Measurements from ENCODE around the gene SLC35F4. TPM values are rescaled to one million over a fixed set of nuclear protein-coding genes. Genes with fewer than 3 reads are reported as not detected.

Gene SLC35F4
- total and polyA plus RNA-seq, 2 donors (not counting 3 experiments of a cell fraction or from before 2014, with no cell fraction given): not detected

- Histone ChIP-seq H3K9ac (replicated peaks; ENCODE audit: extremely low read depth, insufficient read depth, low read length) (no peak overlapping the region), H3K36me3 (ENCODE audit: control insufficient read depth in 2 of 2, extremely low read depth in 1 of 2, insufficient read depth in 2 of 2, low read length in 2 of 2) (no peaks in the 10 kb centered on the region), H3K9me3 (replicated peaks; ENCODE audit: control insufficient read depth, insufficient read depth, low read length) (no peaks in the 10 kb centered on the region), H3K27ac (ENCODE audit: insufficient read depth, low read depth, low read length) (no peak overlapping the region), H3K4me1 (ENCODE audit: control insufficient read depth, extremely low read depth, insufficient read depth, low read length) (no peaks in the 10 kb centered on the region), H3K79me2 (ENCODE audit: control insufficient read depth, insufficient read depth, low read length) (no peaks in the 10 kb centered on the region), H4K20me1 (replicated peaks; ENCODE audit: control insufficient read depth, extremely low read depth, insufficient read depth, low read length) (no peaks in the 10 kb centered on the region), H3K4me2 (ENCODE audit: insufficient read depth, low read length) (no peak overlapping the region), H3K9me1 (replicated peaks; ENCODE audit: control insufficient read depth, extremely low read depth, insufficient read depth, low read length) (no peaks in the 10 kb centered on the region), H3K4me3 (replicated peaks in 1 of 3; ENCODE audit: insufficient read depth in 1 of 3, low read depth in 1 of 3, low read length in 3 of 3) (no peak overlapping the region), H2AFZ (ENCODE audit: low read depth, low read length) (no peak overlapping the region), H3K27me3 (ENCODE audit: control insufficient read depth in 2 of 2, insufficient read depth in 2 of 2, low read length in 2 of 2) (no peaks in the 10 kb centered on the region)
- intact Hi-C loops (cut with micrococcal nuclease) (no loop called here), dilution Hi-C loops (cut with MboI; ENCODE audit: extremely low pct_ligation_motif_present, low sequenced_read_pairs) (no loop called here)
- CTCF ChIA-PET: no interaction called here
- TF ChIP-seq GATA2 (IDR thresholded peaks at IDR 0.05; ENCODE audit: insufficient read depth, insufficient read length, low read depth, low read length) (no peak), POLR2AphosphoS5 (IDR thresholded peaks at IDR 0.05; ENCODE audit: insufficient read depth, low read depth, low read length) (no peak), CTCF (IDR thresholded peaks at IDR 0.05; ENCODE audit: extremely low read depth in 1 of 2, insufficient read depth in 1 of 2, low read depth in 1 of 2, low read length in 2 of 2) (no peak)
- BruUV-seq (replicated peaks): no TSS peak
- FAIRE-seq (no peak), DNase-seq (ENCODE audit: low read depth, low spot score) (no peak)
- POLR2A ChIA-PET: no interaction called here
These were observed 49.2 kb downstream of the SLC35F4 start for GRCh38 chr14:57816568-57817284.

GRCh38 chr14:57814726-57815125 is 51.2 kb downstream of the SLC35F4 start:
- Histone ChIP-seq H3K27me3 (ENCODE audit: control insufficient read depth in 2 of 2, insufficient read depth in 2 of 2, low read length in 2 of 2) (no peaks in the 10 kb centered on the region), H3K9me1 (replicated peaks; ENCODE audit: control insufficient read depth, extremely low read depth, insufficient read depth, low read length) (no peaks in the 10 kb centered on the region), H3K9me3 (replicated peaks; ENCODE audit: control insufficient read depth, insufficient read depth, low read length) (no peaks in the 10 kb centered on the region), H3K36me3 (ENCODE audit: control insufficient read depth in 2 of 2, extremely low read depth in 1 of 2, insufficient read depth in 2 of 2, low read length in 2 of 2) (no peaks in the 10 kb centered on the region), H2AFZ (ENCODE audit: low read depth, low read length) (no peak overlapping the region), H3K4me1 (ENCODE audit: control insufficient read depth, extremely low read depth, insufficient read depth, low read length) (no peaks in the 10 kb centered on the region), H4K20me1 (replicated peaks; ENCODE audit: control insufficient read depth, extremely low read depth, insufficient read depth, low read length) (no peaks in the 10 kb centered on the region), H3K79me2 (ENCODE audit: control insufficient read depth, insufficient read depth, low read length) (no peaks in the 10 kb centered on the region), H3K4me3 (replicated peaks in 1 of 3; ENCODE audit: insufficient read depth in 1 of 3, low read depth in 1 of 3, low read length in 3 of 3) (no peak overlapping the region), H3K4me2 (ENCODE audit: insufficient read depth, low read length) (no peak overlapping the region), H3K27ac (ENCODE audit: insufficient read depth, low read depth, low read length) (no peak overlapping the region), H3K9ac (replicated peaks; ENCODE audit: extremely low read depth, insufficient read depth, low read length) (no peak overlapping the region)
- DNase-seq (ENCODE audit: low read depth, low spot score) (no peak), FAIRE-seq (no peak)
- dilution Hi-C loops (cut with MboI; ENCODE audit: extremely low pct_ligation_motif_present, low sequenced_read_pairs): no loop called here
- BruUV-seq (replicated peaks): no TSS peak
- intact Hi-C loops (cut with micrococcal nuclease): no loop called here
- ChIA-PET CTCF (no interaction called here), POLR2A (no interaction called here)
- TF ChIP-seq MAX (IDR thresholded peaks at IDR 0.05; ENCODE audit: insufficient read depth, insufficient read length): no peak
- no peak for TF ChIP-seq POLR2AphosphoS5 (IDR thresholded peaks at IDR 0.05; ENCODE audit: insufficient read depth, low read depth, low read length)
- TF ChIP-seq FOS (IDR thresholded peaks at IDR 0.05; ENCODE audit: borderline replicate concordance, insufficient read depth, low read length): no peak
- no peak for TF ChIP-seq MYC (IDR thresholded peaks at IDR 0.05; ENCODE audit: low read depth, low read length)
- TF ChIP-seq POLR2A (IDR thresholded peaks at IDR 0.05; ENCODE audit: low read depth, low read length): no peak
- no peak for TF ChIP-seq JUN (IDR thresholded peaks at IDR 0.05; ENCODE audit: borderline replicate concordance, insufficient read depth, insufficient read length, low read depth)

Measured in endothelial cell of umbilical vein (primary cell).